PC-9 (cell line): Measurements from ENCODE around the gene PEPD.

Experiments used
- EZH2 ChIP-seq: fragments of 200-600 bp; sonication (generic); IDR thresholded peaks from 2 replicates; pipeline ENCODE4 v1.8.0; 2017; ENCODE audit warnings: antibody characterized with exemption, low read depth
- TF ChIP-seq, protein P1 (sequence below): fragments of 200-600 bp; sonication (generic); conservative IDR thresholded peaks from 2 replicates; pipeline ENCODE4 v1.6.1; 2017; ENCODE audit warnings: mixed run types, antibody characterized with exemption, mild to moderate bottlenecking, moderate library complexity

GRCh38 chr19:33453265-33453664, 68.3 kb downstream of the PEPD start:
- TF ChIP-seq, protein P1, sequence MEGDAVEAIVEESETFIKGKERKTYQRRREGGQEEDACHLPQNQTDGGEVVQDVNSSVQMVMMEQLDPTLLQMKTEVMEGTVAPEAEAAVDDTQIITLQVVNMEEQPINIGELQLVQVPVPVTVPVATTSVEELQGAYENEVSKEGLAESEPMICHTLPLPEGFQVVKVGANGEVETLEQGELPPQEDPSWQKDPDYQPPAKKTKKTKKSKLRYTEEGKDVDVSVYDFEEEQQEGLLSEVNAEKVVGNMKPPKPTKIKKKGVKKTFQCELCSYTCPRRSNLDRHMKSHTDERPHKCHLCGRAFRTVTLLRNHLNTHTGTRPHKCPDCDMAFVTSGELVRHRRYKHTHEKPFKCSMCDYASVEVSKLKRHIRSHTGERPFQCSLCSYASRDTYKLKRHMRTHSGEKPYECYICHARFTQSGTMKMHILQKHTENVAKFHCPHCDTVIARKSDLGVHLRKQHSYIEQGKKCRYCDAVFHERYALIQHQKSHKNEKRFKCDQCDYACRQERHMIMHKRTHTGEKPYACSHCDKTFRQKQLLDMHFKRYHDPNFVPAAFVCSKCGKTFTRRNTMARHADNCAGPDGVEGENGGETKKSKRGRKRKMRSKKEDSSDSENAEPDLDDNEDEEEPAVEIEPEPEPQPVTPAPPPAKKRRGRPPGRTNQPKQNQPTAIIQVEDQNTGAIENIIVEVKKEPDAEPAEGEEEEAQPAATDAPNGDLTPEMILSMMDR: no peak
- no peak for TF ChIP-seq EZH2
